ENCODE measurements around the gene SUN3. TPM values are rescaled to one million over a fixed set of nuclear protein-coding genes. Genes with fewer than 3 reads are reported as not detected.

The SUN3 gene
- total RNA-seq, 1 experiment from 2014 or later: not detected

DNA sequence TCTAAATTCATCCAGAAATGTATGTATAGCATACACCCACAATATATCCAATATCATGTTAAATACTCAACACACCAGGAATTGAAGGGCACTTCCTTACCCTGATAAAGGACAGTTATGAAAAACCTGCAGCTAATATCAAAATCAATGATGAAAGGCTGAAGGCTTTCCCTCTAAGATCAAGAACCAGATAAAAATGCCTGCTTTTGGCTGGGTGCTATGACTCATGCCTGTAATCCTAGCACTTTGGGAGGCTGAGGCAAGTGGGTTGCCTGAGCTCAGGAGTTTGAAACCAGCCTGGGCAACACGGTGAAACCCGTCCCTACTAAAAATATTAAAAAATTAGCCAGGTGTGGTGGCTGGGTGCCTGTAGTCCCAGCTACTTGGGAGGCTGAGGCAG, 38.6 kb upstream of the SUN3 start:
- Histone ChIP-seq H4K91ac (ENCODE audit: insufficient read length, low read depth, low read length) (no peak overlapping the region), H3T11ph (ENCODE audit: low read length) (no peak overlapping the region), H3K9me3 (ENCODE audit: control insufficient read depth, low read depth, low read length) (no peaks in the 10 kb centered on the region), H2BK120ac (ENCODE audit: low read depth, low read length, poor library complexity, severe bottlenecking) (no peak overlapping the region), H3K14ac (ENCODE audit: insufficient read depth, low read length) (no peak overlapping the region), H2BK5ac (ENCODE audit: insufficient read length, low read length) (no peak overlapping the region), H2BK12ac (ENCODE audit: insufficient read length, low read depth, low read length) (no peak overlapping the region), H3K27ac (ENCODE audit: insufficient read length, low read depth, low read length) (no peak overlapping the region), H3K4me2 (ENCODE audit: insufficient read depth, insufficient read length, low read length) (no peak overlapping the region), H4K20me1 (ENCODE audit: control insufficient read depth, insufficient read depth, insufficient read length) (no peaks in the 10 kb centered on the region), H3K4ac (ENCODE audit: low read depth, low read length) (no peak overlapping the region), H3K23ac (ENCODE audit: insufficient read length, low read depth, low read length) (no peak overlapping the region), H3K4me1 (ENCODE audit: insufficient read depth, low read length) (no peaks in the 10 kb centered on the region), H3K79me1 (ENCODE audit: insufficient read depth, low read depth, low read length, poor library complexity, severe bottlenecking) (no peaks in the 10 kb centered on the region), H3K56ac (ENCODE audit: insufficient read length, low read depth, low read length) (no peak overlapping the region), H4K8ac (replicated peaks; ENCODE audit: insufficient read length, low read depth, low read length) (no peak overlapping the region), H3K27me3 (ENCODE audit: insufficient read depth, low read length) (no peaks in the 10 kb centered on the region), H3K79me2 (ENCODE audit: insufficient read depth, low read length) (no peaks in the 10 kb centered on the region), H2AK5ac (ENCODE audit: insufficient read length, low read length) (no peak overlapping the region), H2AFZ (ENCODE audit: low read length) (no peak overlapping the region), H3K23me2 (ENCODE audit: insufficient read length, low read depth, low read length, poor library complexity, severe bottlenecking) (no peaks in the 10 kb centered on the region), H2BK15ac (ENCODE audit: low read depth, low read length) (no peak overlapping the region), H4K5ac (ENCODE audit: insufficient read length, low read depth, low read length) (no peak overlapping the region), H3K18ac (ENCODE audit: insufficient read length, low read depth, low read length) (no peak overlapping the region), H3K9ac (ENCODE audit: extremely low read depth, insufficient read length, low read length) (no peak overlapping the region), H2BK20ac (ENCODE audit: low read depth, low read length, poor library complexity, severe bottlenecking) (no peak overlapping the region)
- Mint-ChIP-seq H3K9me3 (peaks cover 7 to 8% of the 10 kb centered on the region in 2 experiments; a peak in 3 of 5 replicates), H3K4me3 (no peak overlapping the region), H3K36me3 (ENCODE audit: insufficient read depth in 1 of 3, low read depth in 3 of 3) (peaks cover 0 to 16% (median 0%) of the 10 kb centered on the region in 3 experiments; a peak in 2 of 7 replicates), H3K27ac (no peak overlapping the region), H3K4me1 (no peaks in the 10 kb centered on the region), H3K27me3 (ENCODE audit: low read depth) (no peaks in the 10 kb centered on the region)
- no CpG with 5 or more reads among the region's 2 CpGs for WGBS (ENCODE audit: extremely low coverage, insufficient read length, low lambda C conversion rate)
- DNase-seq: no peak
- TF ChIP-seq, protein P1, sequence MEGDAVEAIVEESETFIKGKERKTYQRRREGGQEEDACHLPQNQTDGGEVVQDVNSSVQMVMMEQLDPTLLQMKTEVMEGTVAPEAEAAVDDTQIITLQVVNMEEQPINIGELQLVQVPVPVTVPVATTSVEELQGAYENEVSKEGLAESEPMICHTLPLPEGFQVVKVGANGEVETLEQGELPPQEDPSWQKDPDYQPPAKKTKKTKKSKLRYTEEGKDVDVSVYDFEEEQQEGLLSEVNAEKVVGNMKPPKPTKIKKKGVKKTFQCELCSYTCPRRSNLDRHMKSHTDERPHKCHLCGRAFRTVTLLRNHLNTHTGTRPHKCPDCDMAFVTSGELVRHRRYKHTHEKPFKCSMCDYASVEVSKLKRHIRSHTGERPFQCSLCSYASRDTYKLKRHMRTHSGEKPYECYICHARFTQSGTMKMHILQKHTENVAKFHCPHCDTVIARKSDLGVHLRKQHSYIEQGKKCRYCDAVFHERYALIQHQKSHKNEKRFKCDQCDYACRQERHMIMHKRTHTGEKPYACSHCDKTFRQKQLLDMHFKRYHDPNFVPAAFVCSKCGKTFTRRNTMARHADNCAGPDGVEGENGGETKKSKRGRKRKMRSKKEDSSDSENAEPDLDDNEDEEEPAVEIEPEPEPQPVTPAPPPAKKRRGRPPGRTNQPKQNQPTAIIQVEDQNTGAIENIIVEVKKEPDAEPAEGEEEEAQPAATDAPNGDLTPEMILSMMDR (conservative IDR thresholded peaks at IDR 0.05): no peak
